ENCODE data around the gene LRIT2. TPM values are rescaled to one million over a fixed set of nuclear protein-coding genes. Genes with fewer than 3 reads are reported as not detected.

Gene LRIT2
- total RNA-seq, 2 experiments from 2014 or later = not detected

Other genes with a start within 250 kb of the LRIT2 start
- gene GHITM, start 86.0 kb downstream of the LRIT2 start, total RNA-seq = 100 to 1,000 TPM; 198 TPM
- not detected for gene GPR15LG, start 51.7 kb downstream of the LRIT2 start, total RNA-seq
- gene CDHR1, start 31.0 kb downstream of the LRIT2 start, total RNA-seq = 1 to 10 TPM; 1.8 to 2.4 TPM
- not detected for gene LRIT1, start 16.0 kb upstream of the LRIT2 start, total RNA-seq
- not detected for gene RGR, start 19.5 kb upstream of the LRIT2 start, total RNA-seq
- gene CCSER2, start 103.0 kb upstream of the LRIT2 start, total RNA-seq = 10 to 100 TPM; 56.9 to 57.5 TPM